Tibial artery (tissue), 4 donors: Measurements from ENCODE around the gene TNFAIP8L2.

Experiments
- DNase-seq, 2 donors: peaks; one replicate each; pipeline ENCODE4 v3.0.0-alpha.2; 2019
- H3K27ac ChIP-seq, 2 donors: fragments of 200-600 bp; sonication (generic) in 1 of 2; 1 replicate in 1 of 2; 2 replicates in 1 of 2; pipeline ENCODE4 v1.5.1; 2018 to 2019; ENCODE audit warnings: mild to moderate bottlenecking in 1 of 2
- H3K27me3 ChIP-seq, 2 donors: fragments of 200-600 bp; sonication (generic) in 1 of 2; one replicate each; pipeline versions ENCODE4 v1.5.1 to v1.6.0; 2016 to 2019
- H3K36me3 ChIP-seq, 3 donors: fragments of 200-600 bp; sonication (generic) in 2 of 3; one replicate each; pipeline ENCODE4 v1.5.1; 2016 to 2019; ENCODE audit warnings: mild to moderate bottlenecking in 2 of 3
- H3K4me1 ChIP-seq, 4 donors: fragments of 200-600 bp; sonication (generic) in 2 of 4; 1 replicate in 3 of 4; 2 replicates in 1 of 4; pipeline ENCODE4 v1.5.1; 2016 to 2019
- H3K4me3 ChIP-seq, 2 donors: fragments of 200-600 bp; sonication (generic) in 1 of 2; 1 replicate in 1 of 2; 2 replicates in 1 of 2; pipeline ENCODE4 v1.5.1; 2018 to 2019; ENCODE audit warnings: mild to moderate bottlenecking in 2 of 2
- H3K9me3 ChIP-seq, 3 donors: fragments of 200-600 bp; sonication (generic) in 1 of 3; one replicate each; pipeline ENCODE4 v1.5.1; 2016 to 2019
- intact Hi-C: fragments of 100-400 bp; cut with DNase I; formaldehyde crosslinking; loops from one replicate; pipeline ENCODE4 v1.15.0; 2023; ENCODE audit warnings: low total_unique reads
- TF ChIP-seq, protein P1 (sequence below), 2 experiments: fragments of 200-600 bp in 1 of 2; fragments of 450-650 bp in 1 of 2; IDR thresholded peaks; one replicate each; pipeline ENCODE4 v1.5.1; 2017 to 2019; ENCODE audit warnings: antibody characterized with exemption in 2 of 2, mild to moderate bottlenecking in 1 of 2, moderate library complexity in 1 of 2

TNFAIP8L2 gene

DNA sequence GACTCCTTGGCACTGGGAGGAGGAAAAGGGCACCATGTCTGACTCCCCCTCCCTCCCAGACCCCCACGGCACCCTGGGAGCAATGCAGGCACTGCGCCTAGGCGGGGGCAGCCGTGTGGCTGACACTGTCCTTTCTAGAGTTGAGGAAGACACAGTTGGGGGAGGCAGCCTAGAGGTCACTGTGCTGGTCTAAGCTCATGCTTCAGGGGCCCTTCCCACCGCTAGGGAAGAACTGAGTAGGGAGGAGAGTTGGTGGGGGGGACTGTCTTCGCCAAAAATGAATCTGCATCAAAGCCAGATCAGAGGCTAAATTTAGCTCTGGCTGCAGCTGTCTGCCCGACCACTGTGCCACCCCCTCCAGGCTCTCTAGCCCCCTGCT, 13.4 kb upstream of the TNFAIP8L2 start:
- Histone ChIP-seq H3K4me1 (peaks cover 0 to 40% (median 25%) of the 10 kb centered on the region in 4 donors), H3K27ac (no peak overlapping the region), H3K27me3 (no peaks in the 10 kb centered on the region), H3K9me3 (no peaks in the 10 kb centered on the region), H3K36me3 (peaks cover 0 to 30% (median 0%) of the 10 kb centered on the region in 3 donors), H3K4me3 (no peak overlapping the region)
- TF ChIP-seq, protein P1, sequence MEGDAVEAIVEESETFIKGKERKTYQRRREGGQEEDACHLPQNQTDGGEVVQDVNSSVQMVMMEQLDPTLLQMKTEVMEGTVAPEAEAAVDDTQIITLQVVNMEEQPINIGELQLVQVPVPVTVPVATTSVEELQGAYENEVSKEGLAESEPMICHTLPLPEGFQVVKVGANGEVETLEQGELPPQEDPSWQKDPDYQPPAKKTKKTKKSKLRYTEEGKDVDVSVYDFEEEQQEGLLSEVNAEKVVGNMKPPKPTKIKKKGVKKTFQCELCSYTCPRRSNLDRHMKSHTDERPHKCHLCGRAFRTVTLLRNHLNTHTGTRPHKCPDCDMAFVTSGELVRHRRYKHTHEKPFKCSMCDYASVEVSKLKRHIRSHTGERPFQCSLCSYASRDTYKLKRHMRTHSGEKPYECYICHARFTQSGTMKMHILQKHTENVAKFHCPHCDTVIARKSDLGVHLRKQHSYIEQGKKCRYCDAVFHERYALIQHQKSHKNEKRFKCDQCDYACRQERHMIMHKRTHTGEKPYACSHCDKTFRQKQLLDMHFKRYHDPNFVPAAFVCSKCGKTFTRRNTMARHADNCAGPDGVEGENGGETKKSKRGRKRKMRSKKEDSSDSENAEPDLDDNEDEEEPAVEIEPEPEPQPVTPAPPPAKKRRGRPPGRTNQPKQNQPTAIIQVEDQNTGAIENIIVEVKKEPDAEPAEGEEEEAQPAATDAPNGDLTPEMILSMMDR (IDR thresholded peaks at IDR 0.05), result no peak
- DNase-seq, result no peak
- intact Hi-C loops, result no loop called here

DNA sequence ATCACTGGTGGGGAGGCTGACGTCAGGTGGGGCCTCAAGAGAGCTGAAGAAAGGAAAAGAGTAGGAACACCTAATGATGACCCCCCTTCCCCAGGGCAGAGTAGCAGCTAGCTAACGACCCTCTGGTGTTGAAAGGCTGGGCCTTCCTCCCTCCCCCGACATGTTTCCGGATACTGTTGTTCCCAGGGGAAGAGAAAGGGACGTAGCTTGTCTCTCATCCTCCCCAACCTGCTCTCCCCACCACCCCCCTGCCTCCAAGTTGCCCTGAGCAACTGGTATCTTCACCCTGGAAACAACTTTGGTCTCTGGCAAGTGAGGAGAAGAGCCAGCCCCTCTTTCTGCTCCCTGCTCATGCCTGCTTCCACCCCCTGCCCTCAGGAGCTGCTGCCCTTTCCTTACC, 12.5 kb upstream of the TNFAIP8L2 start:
- no peaks in the 10 kb centered on the region for H3K9me3 ChIP-seq
- H3K36me3 ChIP-seq, result peaks cover 0 to 24% (median 0%) of the 10 kb centered on the region in 3 donors
- no peak overlapping the region for H3K27ac ChIP-seq
- intact Hi-C loops, result no loop called here
- no peaks in the 10 kb centered on the region for H3K27me3 ChIP-seq
- peaks cover 0 to 40% (median 25%) of the 10 kb centered on the region in 4 donors for H3K4me1 ChIP-seq
- DNase-seq, result peak in 1 of 2 donors; percentile 56
- TF ChIP-seq, protein P1 (IDR thresholded peaks at IDR 0.05), result no peak
- H3K4me3 ChIP-seq, result no peak overlapping the region

DNA sequence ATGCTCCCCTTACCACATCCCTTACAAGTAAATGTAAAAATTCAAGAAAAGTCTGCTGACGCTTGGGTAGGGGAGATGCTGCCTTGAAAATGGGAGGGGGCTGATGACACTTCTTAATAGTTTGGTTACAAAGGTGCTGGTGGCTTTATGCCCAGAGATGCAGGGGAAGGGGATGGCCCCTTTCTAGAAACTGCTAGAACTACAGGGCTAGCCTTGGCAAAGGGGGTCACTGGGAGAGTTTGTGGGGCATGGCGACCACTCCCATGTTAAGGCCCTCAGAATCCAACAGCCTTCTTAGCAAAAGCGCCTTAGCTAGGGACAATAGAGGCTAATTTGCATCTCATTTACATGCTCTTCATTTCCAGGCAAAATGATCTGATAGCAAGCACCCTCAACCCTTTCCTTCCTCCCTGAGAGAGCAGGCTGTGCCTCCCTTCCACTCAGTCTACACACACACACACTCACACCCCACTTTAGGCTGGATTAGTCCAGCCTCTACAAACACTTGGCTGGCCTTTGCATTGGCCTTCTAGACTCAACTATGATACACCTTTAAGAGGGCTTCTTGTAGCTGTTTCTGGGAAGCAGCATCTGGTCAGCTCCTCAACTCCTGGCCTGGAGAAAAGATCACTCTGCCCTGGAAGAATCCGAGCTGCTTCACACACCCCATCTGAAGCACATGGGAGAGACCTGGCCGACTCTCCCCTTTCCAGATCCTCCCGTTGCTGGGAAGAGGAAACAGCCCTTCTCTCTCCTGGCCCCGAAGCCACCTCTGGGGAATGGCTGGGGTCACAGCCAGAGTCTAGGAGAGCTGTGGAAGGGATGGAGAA, 11.8 kb upstream of the TNFAIP8L2 start:
- Histone ChIP-seq H3K4me1 (peaks cover 0 to 40% (median 25%) of the 10 kb centered on the region in 4 donors), H3K27ac (peak overlapping the region; percentile 80 to 81)
- intact Hi-C loops, result no loop called here

DNA sequence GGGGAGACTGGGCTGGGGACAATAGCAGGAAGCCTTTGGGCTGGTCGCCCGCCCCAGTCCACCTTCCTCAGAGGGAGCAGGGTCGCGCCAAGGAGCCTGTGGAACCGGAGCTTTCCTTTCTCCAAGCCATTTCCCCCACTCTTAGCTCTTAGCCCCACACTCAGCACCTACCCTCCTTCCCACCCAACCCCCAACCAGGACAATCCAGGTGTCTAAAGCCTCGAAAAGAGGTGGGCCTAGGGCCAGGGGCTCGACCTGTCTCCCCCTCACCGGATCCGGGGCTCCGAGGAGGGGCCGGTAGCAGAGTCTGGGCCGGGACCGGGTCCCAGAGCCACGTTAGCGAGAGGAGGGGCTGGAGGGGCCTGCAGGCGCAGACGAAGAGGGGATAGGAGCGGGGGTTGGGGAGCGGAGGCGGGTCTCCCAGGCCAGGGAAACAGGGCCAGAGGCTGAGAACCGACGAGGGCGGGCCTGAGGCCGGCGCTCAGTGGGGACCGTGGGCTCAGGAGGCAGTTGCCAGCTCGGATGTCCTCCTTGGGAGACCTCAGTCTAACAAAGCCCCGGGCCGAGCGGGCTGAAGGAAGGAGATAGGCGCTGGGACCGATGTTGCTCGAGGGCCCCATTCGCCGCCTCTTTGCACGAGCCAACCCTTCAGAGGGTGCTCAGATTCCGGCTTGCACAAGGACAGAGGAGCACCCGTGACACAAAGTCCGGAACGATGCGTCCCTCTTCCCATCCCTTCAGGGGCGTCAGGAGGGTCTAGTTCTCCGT, 11.0 kb upstream of the TNFAIP8L2 start:
- Histone ChIP-seq H3K4me3 (peak overlapping the region; percentile 82 to 96), H3K4me1 (peaks cover 0 to 40% (median 25%) of the 10 kb centered on the region in 4 donors), H3K27me3 (no peaks in the 10 kb centered on the region), H3K27ac (peak overlapping the region; percentile 80 to 81), H3K36me3 (peaks cover 0 to 9% (median 0%) of the 10 kb centered on the region in 3 donors), H3K9me3 (no peaks in the 10 kb centered on the region)
- intact Hi-C loops, result no loop called here
- DNase-seq, result peak; percentile 49 to 74
- TF ChIP-seq, protein P1 (IDR thresholded peaks at IDR 0.05), result no peak

More for the DNA sequence above, 11.8 kb upstream of the TNFAIP8L2 start:
- H3K4me3 ChIP-seq, result peak overlapping the region; percentile 82 to 96
- H3K36me3 ChIP-seq, result peaks cover 0 to 17% (median 0%) of the 10 kb centered on the region in 3 donors
- no peaks in the 10 kb centered on the region for H3K9me3 ChIP-seq
- TF ChIP-seq, protein P1 (IDR thresholded peaks at IDR 0.05), result no peak
- DNase-seq, result peak in 1 of 2 donors; percentile 46
- H3K27me3 ChIP-seq, result no peaks in the 10 kb centered on the region

DNA sequence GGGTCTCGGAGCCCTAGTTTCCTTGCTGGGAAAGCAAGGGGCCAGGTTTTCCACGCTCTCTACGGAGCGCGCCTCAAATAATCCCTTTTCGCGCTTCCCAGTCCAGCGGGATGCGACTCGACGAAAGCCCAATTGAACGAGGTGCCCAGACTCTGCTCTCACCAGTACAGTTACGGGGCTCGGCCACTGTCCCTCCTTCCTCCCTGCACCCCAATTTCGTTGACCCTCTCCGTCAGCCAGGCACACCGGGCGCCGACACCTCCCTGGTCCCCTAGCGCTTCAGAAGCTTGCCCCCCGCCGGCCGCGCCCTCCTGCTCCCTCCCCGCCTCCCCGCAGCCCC, 10.4 kb upstream of the TNFAIP8L2 start:
- H3K27ac ChIP-seq, result peak overlapping the region; percentile 80 to 81
- no peaks in the 10 kb centered on the region for H3K27me3 ChIP-seq
- DNase-seq, result no peak
- peak overlapping the region; percentile 82 to 96 for H3K4me3 ChIP-seq
- TF ChIP-seq, protein P1 (IDR thresholded peaks at IDR 0.05), result no peak
- H3K4me1 ChIP-seq, result peaks cover 0 to 40% (median 25%) of the 10 kb centered on the region in 4 donors
- H3K9me3 ChIP-seq, result no peaks in the 10 kb centered on the region
- H3K36me3 ChIP-seq, result peaks cover 0 to 9% (median 0%) of the 10 kb centered on the region in 3 donors
- intact Hi-C loops, result no loop called here
